Measurements from ENCODE around the gene CPZ.

Gene CPZ

DNA sequence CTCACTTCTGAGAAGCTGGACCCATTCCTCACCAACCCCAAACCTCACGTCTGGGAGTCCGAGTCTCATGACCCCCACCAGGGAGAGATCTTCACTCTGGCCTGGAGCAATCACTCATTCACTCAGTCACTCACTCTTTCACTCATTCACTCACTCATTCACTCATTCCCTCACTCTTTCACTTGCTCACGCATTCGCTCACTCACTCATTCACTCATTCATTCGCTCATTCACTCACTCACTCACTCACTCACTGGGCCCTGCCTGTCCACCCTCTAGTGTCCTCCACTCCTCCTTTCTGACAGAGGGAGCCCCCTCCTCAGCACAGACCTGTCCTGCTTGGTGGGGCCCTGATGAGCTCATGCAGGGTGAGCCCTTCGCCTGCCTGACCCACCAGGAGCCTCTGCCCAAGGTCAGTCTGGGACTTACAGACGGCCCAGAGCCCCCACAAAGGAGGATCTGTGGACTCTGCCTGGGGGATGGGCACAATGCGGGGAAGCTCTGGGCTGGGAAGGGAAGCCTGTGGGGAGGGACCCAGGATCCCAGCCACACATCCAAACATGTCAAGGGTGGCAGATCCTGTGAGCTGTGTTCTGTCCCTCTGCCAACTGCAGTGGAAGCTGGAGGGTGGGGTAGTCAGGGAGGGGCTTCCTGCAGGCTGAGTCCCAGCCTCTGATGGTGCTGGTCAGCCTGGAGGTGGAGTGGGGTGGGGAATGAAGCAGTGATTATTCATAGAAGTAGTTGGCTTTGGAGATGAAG is 18.5 kb downstream of the CPZ start:
- no peak for TF ChIP-seq EZH2 (optimal IDR thresholded peaks at IDR 0.05; ENCODE audit: low read depth, low read length)
- no peak for TF ChIP-seq EZH2phosphoT487 (IDR thresholded peaks at IDR 0.05; ENCODE audit: low read length)
- TF ChIP-seq, protein P1, sequence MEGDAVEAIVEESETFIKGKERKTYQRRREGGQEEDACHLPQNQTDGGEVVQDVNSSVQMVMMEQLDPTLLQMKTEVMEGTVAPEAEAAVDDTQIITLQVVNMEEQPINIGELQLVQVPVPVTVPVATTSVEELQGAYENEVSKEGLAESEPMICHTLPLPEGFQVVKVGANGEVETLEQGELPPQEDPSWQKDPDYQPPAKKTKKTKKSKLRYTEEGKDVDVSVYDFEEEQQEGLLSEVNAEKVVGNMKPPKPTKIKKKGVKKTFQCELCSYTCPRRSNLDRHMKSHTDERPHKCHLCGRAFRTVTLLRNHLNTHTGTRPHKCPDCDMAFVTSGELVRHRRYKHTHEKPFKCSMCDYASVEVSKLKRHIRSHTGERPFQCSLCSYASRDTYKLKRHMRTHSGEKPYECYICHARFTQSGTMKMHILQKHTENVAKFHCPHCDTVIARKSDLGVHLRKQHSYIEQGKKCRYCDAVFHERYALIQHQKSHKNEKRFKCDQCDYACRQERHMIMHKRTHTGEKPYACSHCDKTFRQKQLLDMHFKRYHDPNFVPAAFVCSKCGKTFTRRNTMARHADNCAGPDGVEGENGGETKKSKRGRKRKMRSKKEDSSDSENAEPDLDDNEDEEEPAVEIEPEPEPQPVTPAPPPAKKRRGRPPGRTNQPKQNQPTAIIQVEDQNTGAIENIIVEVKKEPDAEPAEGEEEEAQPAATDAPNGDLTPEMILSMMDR (IDR thresholded peaks at IDR 0.05; ENCODE audit: low read length): no peak

DNA sequence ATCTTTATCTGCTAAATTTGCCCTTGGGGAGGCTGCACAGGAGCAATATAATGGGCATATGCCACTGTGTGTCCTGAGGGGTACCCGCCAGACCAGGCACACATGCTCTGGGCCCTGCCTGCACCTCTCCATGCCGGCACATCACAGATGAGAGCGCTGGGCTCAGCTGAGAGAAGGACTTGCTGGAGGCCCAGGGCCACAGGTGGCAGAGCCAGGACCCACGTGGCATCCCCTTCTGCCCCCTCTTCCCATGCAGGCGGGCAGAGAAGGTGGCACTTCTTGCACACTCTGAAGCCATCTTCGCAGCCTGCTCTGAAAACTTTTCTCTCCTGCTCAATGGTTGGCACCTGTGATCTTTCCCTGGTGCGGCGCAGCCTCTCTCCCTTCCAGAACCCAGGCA is 20.1 kb downstream of the CPZ start:
- Histone ChIP-seq H4K20me1 (ENCODE audit: insufficient read depth, low read length) (no peaks in the 10 kb centered on the region), H3K9me3 (replicated peaks; ENCODE audit: insufficient read depth, low read length) (no peaks in the 10 kb centered on the region), H3K4me3 (ENCODE audit: low read length) (no peak overlapping the region), H3K27me3 (replicated peaks; ENCODE audit: insufficient read depth, low read length) (peaks cover 89% of the 10 kb centered on the region), H3F3A (ENCODE audit: insufficient read depth, low read length) (no peaks in the 10 kb centered on the region), H3K9ac (ENCODE audit: low read length) (no peak overlapping the region), H3K4me2 (ENCODE audit: low read depth, low read length) (no peak overlapping the region), H3K9me2 (replicated peaks; ENCODE audit: insufficient read depth, low read length) (no peaks in the 10 kb centered on the region), H3K4me1 (ENCODE audit: low read length) (no peaks in the 10 kb centered on the region), H3K36me3 (replicated peaks; ENCODE audit: insufficient read depth, low read length) (no peaks in the 10 kb centered on the region), H3K27ac (ENCODE audit: low read length) (no peak overlapping the region), H3K79me2 (ENCODE audit: low read length) (no peaks in the 10 kb centered on the region), H2AFZ (ENCODE audit: low read length) (no peak overlapping the region)
- TF ChIP-seq EZH2 (optimal IDR thresholded peaks at IDR 0.05; ENCODE audit: low read depth, low read length) (no peak), EZH2phosphoT487 (IDR thresholded peaks at IDR 0.05; ENCODE audit: low read length) (no peak)
- TF ChIP-seq, protein P1 (IDR thresholded peaks at IDR 0.05; ENCODE audit: low read length): no peak
- DNase-seq: no peak

More for the DNA sequence above, 18.5 kb downstream of the CPZ start:
- H3K36me3 ChIP-seq (replicated peaks; ENCODE audit: insufficient read depth, low read length): no peaks in the 10 kb centered on the region
- H3K79me2 ChIP-seq (ENCODE audit: low read length): no peaks in the 10 kb centered on the region
- H3F3A ChIP-seq (ENCODE audit: insufficient read depth, low read length): no peaks in the 10 kb centered on the region
- no peak overlapping the region for H2AFZ ChIP-seq (ENCODE audit: low read length)
- no peaks in the 10 kb centered on the region for H3K9me2 ChIP-seq (replicated peaks; ENCODE audit: insufficient read depth, low read length)
- no peak overlapping the region for H3K9ac ChIP-seq (ENCODE audit: low read length)
- no peaks in the 10 kb centered on the region for H3K4me1 ChIP-seq (ENCODE audit: low read length)
- DNase-seq: no peak
- no peak overlapping the region for H3K4me3 ChIP-seq (ENCODE audit: low read length)
- no peaks in the 10 kb centered on the region for H3K9me3 ChIP-seq (replicated peaks; ENCODE audit: insufficient read depth, low read length)
- no peak overlapping the region for H3K4me2 ChIP-seq (ENCODE audit: low read depth, low read length)
- H4K20me1 ChIP-seq (ENCODE audit: insufficient read depth, low read length): no peaks in the 10 kb centered on the region
- peaks cover 88% of the 10 kb centered on the region for H3K27me3 ChIP-seq (replicated peaks; ENCODE audit: insufficient read depth, low read length)
- no peak overlapping the region for H3K27ac ChIP-seq (ENCODE audit: low read length)

DNA sequence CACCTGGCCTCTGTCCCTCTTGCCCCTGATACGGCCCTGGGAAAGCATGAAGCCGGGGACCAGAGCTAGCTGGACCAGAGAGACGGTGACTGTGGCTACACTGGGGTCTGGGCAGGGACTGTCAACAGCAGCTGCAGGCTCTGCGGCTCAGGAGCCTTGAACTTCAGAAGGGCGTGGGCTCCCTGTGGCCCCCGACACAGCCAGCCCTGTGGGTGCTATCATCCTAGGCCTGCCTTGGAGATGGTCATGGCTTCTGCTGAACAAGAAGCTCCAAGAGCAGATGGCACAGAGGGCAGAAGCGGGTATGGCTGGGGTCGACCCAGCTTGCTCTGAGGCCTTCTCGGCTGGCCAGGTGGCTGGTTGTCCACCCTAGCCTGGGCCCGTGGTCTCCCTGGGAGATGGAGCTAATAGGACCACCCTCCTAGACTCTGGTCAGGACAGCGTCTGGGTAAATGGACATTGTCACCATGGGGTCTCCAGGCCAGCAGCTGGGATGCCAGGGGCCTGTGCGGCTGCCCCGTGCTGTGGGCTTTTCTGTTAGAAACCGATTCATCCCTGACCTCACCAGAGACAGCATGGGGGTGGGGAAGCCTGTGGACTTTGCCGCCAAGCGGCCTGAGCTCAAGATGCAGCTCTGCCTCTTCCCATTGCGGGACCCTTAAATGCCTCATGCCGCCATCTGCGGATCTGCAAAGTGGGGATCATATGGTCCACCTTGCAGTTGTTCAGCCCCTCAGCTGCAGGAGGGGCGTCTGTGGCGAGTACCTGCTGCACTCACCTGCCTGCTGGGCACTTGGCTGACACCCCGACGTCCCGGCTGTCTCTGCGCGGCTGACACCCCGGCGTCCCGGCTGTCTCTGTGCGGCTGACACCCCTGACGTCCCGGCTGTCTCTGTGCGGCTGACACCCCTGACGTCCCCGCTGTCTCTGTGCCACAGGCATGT is 21.1 kb downstream of the CPZ start:
- no peaks in the 10 kb centered on the region for H3K36me3 ChIP-seq (replicated peaks; ENCODE audit: insufficient read depth, low read length)
- H3K4me1 ChIP-seq (ENCODE audit: low read length): no peaks in the 10 kb centered on the region
- H3K79me2 ChIP-seq (ENCODE audit: low read length): no peaks in the 10 kb centered on the region
- H2AFZ ChIP-seq (ENCODE audit: low read length): no peak overlapping the region
- peaks cover 93% of the 10 kb centered on the region for H3K27me3 ChIP-seq (replicated peaks; ENCODE audit: insufficient read depth, low read length)
- no peak overlapping the region for H3K9ac ChIP-seq (ENCODE audit: low read length)
- TF ChIP-seq, protein P1 (IDR thresholded peaks at IDR 0.05; ENCODE audit: low read length): no peak
- TF ChIP-seq EZH2 (optimal IDR thresholded peaks at IDR 0.05; ENCODE audit: low read depth, low read length): no peak
- no peak overlapping the region for H3K4me3 ChIP-seq (ENCODE audit: low read length)
- no peak overlapping the region for H3K4me2 ChIP-seq (ENCODE audit: low read depth, low read length)
- no peak overlapping the region for H3K27ac ChIP-seq (ENCODE audit: low read length)
- no peaks in the 10 kb centered on the region for H4K20me1 ChIP-seq (ENCODE audit: insufficient read depth, low read length)
- no peak for DNase-seq
- no peaks in the 10 kb centered on the region for H3K9me3 ChIP-seq (replicated peaks; ENCODE audit: insufficient read depth, low read length)
- H3F3A ChIP-seq (ENCODE audit: insufficient read depth, low read length): no peaks in the 10 kb centered on the region
- H3K9me2 ChIP-seq (replicated peaks; ENCODE audit: insufficient read depth, low read length): no peaks in the 10 kb centered on the region
